Esophagus muscularis mucosa (tissue), 3 donors: ENCODE results near the gene PARVB.

ENCODE experiments used
- CTCF ChIP-seq, 3 experiments: fragments of 200-600 bp in 2 of 3; fragments of 450-650 bp in 1 of 3; sonication (generic) in 2 of 3; IDR thresholded peaks; one replicate each; pipeline ENCODE4 v1.5.1; 2017 to 2019; ENCODE audit warnings: antibody characterized with exemption in 3 of 3, mild to moderate bottlenecking in 2 of 3, moderate library complexity in 1 of 3
- POLR2AphosphoS5 ChIP-seq, 2 donors: sonication (generic); formaldehyde crosslinking; IDR thresholded peaks; one replicate each; pipeline ENCODE4 v1.6.1; 2017; ENCODE audit warnings: antibody characterized with exemption in 2 of 2

GRCh38 chr22:44188986-44189630 is 165.0 kb downstream of the PARVB start:
- no peak for TF ChIP-seq CTCF (IDR thresholded peaks at IDR 0.05)
- no peak for TF ChIP-seq POLR2AphosphoS5 (IDR thresholded peaks at IDR 0.05)
